HL-60 (cell line): ENCODE data around the gene ANO1.

Experiments
- CTCF ChIP-seq: IDR thresholded peaks from one replicate; pipeline ENCODE4 v1.5.1; 2011; ENCODE audit warnings: low read length, control low read depth, inconsistent platforms; ENCODE audit not compliant: insufficient read depth
- GABPA ChIP-seq: IDR thresholded peaks from 2 replicates; pipeline ENCODE4 v1.6.1; 2012; ENCODE audit warnings: low read depth
- POLR2AphosphoS5 ChIP-seq: IDR thresholded peaks from 2 replicates; pipeline ENCODE4 v1.6.1; 2012; ENCODE audit warnings: low read depth
- REST ChIP-seq: IDR thresholded peaks from 2 replicates; pipeline ENCODE4 v1.6.1; 2012; ENCODE audit warnings: low read depth; ENCODE audit not compliant: insufficient replicate concordance

GRCh38 chr11:70158201-70158600 is 80.1 kb downstream of the ANO1 start:
- TF ChIP-seq POLR2AphosphoS5 (no peak), CTCF (no peak), REST (no peak), GABPA (no peak)
